A673 (cell line): Measurements from ENCODE around the gene TRAPPC12. TPM values are rescaled to one million over a fixed set of nuclear protein-coding genes. Genes with fewer than 3 reads are reported as not detected.
"Not testable (repeated sequence)": the region's sequence is repeated elsewhere in the genome, so short reads cannot be mapped to it uniquely, and the experiment has no call there.

Experiments used
- BruUV-seq: library from RNA; stranded (reverse); fragments of 400-500 nt; replicated peaks from 2 replicates; lab custom pipeline; 2021; lab: Mats Ljungman, UMichigan
- CTCF ChIA-PET: fragments of 300-600 bp; sonication (Branson Sonifier 250); formaldehyde crosslinking; loops from one replicate; lab custom pipeline; 2022; ENCODE audit warnings: antibody characterized with exemption; lab: Charles Lee
- POLR2A ChIA-PET: fragments of 300-600 bp; sonication (Branson Sonifier 250); formaldehyde crosslinking; loops from one replicate; lab custom pipeline; 2022; ENCODE audit warnings: antibody characterized with exemption; ENCODE audit not compliant: low non-redundant PET; lab: Charles Lee
- DNase-seq: peaks from one replicate; pipeline ENCODE4 v3.0.0-alpha.2; 2015; ENCODE audit warnings: low spot score
- H3K27ac ChIP-seq: fragments of 200-600 bp; sonication (generic); 2 replicates; pipeline ENCODE4 v1.5.1; 2016; ENCODE audit warnings: mixed run types, low read depth, mild to moderate bottlenecking, mixed read lengths, antibody characterized with exemption, low read length; ENCODE audit not compliant: poor library complexity, severe bottlenecking
- H3K27me3 ChIP-seq: fragments of 200-600 bp; sonication (generic); replicated peaks from 2 replicates; pipeline ENCODE4 v1.6.1; 2017; ENCODE audit warnings: mixed run types, low read depth, mild to moderate bottlenecking, mixed read lengths, antibody characterized with exemption, low read length; ENCODE audit not compliant: insufficient read depth, poor library complexity
- H3K36me3 ChIP-seq: fragments of 200-600 bp; sonication (generic); 2 replicates; pipeline ENCODE4 v1.6.1; 2016; ENCODE audit warnings: mixed run types, mild to moderate bottlenecking, mixed read lengths, antibody characterized with exemption, low read length; ENCODE audit not compliant: insufficient read depth, poor library complexity, severe bottlenecking
- H3K4me1 ChIP-seq: fragments of 200-600 bp; sonication (generic); 2 replicates; pipeline ENCODE4 v1.6.1; 2017; ENCODE audit warnings: mixed run types, mild to moderate bottlenecking, mixed read lengths, antibody characterized with exemption, low read length; ENCODE audit not compliant: insufficient read depth, poor library complexity, severe bottlenecking
- H3K4me3 ChIP-seq: fragments of 200-600 bp; sonication (generic); 2 replicates; pipeline ENCODE4 v1.5.1; 2016; ENCODE audit warnings: low read depth, mixed run types, mild to moderate bottlenecking, mixed read lengths, low read length; ENCODE audit not compliant: poor library complexity, severe bottlenecking
- H3K9me3 ChIP-seq: fragments of 200-600 bp; sonication (generic); 2 replicates; pipeline ENCODE4 v1.6.1; 2016; ENCODE audit warnings: mixed run types, low read depth, mild to moderate bottlenecking, mixed read lengths, antibody characterized with exemption, low read length; ENCODE audit not compliant: poor library complexity, severe bottlenecking
- EZH2 ChIP-seq: fragments of 200-600 bp; sonication (generic); IDR thresholded peaks from 2 replicates; pipeline ENCODE4 v1.6.1; 2017; ENCODE audit warnings: borderline replicate concordance, low read depth, mild to moderate bottlenecking, mixed read lengths, antibody characterized with exemption, low read length; ENCODE audit not compliant: poor library complexity, severe bottlenecking
- intact Hi-C: fragments of 100-400 bp; cut with micrococcal nuclease; formaldehyde crosslinking; loops from one replicate; pipeline ENCODE4 v1.10.0; 2022; ENCODE audit not compliant: unreplicated experiment
- total RNA-seq: library from RNA; stranded (reverse); gene quantifications from 2 replicates; pipeline ENCODE4 v1.2.3, GENCODE V29; 2021
- TF ChIP-seq, protein P1 (sequence below): fragments of 300-800, 200-600 bp; sonication (generic); conservative IDR thresholded peaks from 2 replicates; pipeline ENCODE4 v1.5.1; 2017; ENCODE audit warnings: low read depth, mild to moderate bottlenecking, antibody characterized with exemption, low read length, moderate library complexity, mixed read lengths

TRAPPC12 gene
- total RNA-seq, 1 experiment from 2014 or later, result 94.4 TPM

DNA sequence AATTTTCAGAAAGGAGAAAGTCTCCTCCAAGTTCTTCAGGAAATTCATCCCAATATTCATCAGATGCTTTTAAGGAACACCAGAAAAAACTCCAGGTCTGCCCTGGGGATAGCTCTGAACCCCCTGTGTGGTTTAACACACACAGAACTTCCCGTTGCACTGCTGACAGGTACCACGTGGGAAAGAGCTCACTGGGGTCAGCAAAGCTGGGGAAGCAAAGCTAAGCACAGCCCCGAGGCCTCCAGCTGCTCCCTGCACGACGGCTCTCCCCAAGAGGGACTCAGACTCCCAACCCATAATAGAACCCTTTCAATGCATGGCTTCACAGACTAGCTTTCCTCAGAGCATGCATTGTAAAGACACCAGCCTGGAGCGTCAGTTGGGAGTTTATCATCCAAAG lies 111.8 kb downstream of the TRAPPC12 start:
- Histone ChIP-seq H3K4me1 (no peaks in the 10 kb centered on the region), H3K36me3 (no peaks in the 10 kb centered on the region), H3K9me3 (no peaks in the 10 kb centered on the region), H3K27ac (no peak overlapping the region), H3K4me3 (no peak overlapping the region), H3K27me3 (no peaks in the 10 kb centered on the region)
- no peak for DNase-seq
- TF ChIP-seq EZH2, result no peak
- TF ChIP-seq, protein P1, sequence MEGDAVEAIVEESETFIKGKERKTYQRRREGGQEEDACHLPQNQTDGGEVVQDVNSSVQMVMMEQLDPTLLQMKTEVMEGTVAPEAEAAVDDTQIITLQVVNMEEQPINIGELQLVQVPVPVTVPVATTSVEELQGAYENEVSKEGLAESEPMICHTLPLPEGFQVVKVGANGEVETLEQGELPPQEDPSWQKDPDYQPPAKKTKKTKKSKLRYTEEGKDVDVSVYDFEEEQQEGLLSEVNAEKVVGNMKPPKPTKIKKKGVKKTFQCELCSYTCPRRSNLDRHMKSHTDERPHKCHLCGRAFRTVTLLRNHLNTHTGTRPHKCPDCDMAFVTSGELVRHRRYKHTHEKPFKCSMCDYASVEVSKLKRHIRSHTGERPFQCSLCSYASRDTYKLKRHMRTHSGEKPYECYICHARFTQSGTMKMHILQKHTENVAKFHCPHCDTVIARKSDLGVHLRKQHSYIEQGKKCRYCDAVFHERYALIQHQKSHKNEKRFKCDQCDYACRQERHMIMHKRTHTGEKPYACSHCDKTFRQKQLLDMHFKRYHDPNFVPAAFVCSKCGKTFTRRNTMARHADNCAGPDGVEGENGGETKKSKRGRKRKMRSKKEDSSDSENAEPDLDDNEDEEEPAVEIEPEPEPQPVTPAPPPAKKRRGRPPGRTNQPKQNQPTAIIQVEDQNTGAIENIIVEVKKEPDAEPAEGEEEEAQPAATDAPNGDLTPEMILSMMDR, result no peak
- ChIA-PET POLR2A (no interaction called here), CTCF (no interaction called here)
- intact Hi-C loops, result no loop called here
- no TSS peak for BruUV-seq

DNA sequence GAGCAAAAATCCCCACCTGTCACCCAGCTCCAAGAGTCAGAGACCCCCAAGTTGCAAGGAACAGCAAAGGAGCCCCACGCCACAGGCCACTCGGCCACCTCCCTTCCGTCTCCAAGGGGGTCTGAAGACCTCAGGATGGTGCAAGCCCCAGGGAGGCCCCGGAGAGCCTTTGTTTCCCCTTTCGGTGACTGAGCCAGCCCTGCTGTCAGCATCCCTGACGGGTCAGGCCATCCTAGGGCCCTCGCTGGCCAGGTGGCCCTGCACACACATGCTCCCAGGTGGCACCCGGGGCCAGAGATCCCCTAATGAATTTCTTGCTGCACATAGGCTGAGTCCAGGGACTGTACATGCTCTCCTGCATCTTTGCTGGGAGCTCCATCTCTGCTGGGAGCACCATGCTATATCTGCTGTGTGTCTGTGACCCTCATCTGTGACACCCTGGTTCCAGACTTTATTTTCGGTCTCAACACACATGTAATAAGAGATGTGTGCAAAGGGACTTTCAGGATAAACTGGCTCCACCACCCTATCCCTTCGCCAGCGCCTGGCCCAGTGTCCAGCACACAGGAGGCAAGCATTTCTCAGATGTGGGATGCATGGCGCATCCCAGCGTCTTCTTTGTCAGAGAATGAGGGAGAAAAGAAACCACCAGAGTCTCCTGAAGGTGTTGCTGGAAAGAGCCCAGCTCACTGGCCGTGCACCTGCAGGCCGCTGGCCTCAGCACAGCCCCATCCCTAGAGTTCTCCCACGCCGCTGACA lies 112.4 kb downstream of the TRAPPC12 start:
- no peak for DNase-seq
- Histone ChIP-seq H3K4me3 (no peak overlapping the region), H3K36me3 (no peaks in the 10 kb centered on the region), H3K27me3 (no peaks in the 10 kb centered on the region), H3K27ac (no peak overlapping the region), H3K4me1 (no peaks in the 10 kb centered on the region), H3K9me3 (no peaks in the 10 kb centered on the region)
- no TSS peak for BruUV-seq
- POLR2A ChIA-PET, result no interaction called here
- intact Hi-C loops, result no loop called here
- CTCF ChIA-PET, result no interaction called here
- TF ChIP-seq EZH2, result no peak
- TF ChIP-seq, protein P1, result no peak

DNA sequence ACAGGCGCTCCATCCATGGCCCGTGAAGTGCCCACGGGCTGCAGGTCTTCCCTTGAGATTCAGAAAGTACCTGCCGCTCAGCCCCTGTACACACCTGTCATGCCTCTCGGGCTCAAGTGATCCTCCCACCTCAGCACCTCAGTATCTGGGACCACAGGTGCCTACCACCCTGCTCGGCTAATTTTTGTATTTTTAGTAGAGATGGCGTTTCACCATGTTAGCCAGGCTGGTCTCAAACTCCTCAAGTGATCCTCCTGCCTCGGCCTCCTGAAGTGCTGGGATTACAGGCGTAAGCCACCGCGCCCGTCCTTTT lies 112.9 kb downstream of the TRAPPC12 start:
- H3K36me3 ChIP-seq, H3K27me3 ChIP-seq, H3K27ac ChIP-seq, H3K9me3 ChIP-seq, H3K4me1 ChIP-seq, H3K4me3 ChIP-seq, POLR2A ChIA-PET, intact Hi-C loops, DNase-seq, CTCF ChIA-PET, BruUV-seq: not testable (repeated sequence)

DNA sequence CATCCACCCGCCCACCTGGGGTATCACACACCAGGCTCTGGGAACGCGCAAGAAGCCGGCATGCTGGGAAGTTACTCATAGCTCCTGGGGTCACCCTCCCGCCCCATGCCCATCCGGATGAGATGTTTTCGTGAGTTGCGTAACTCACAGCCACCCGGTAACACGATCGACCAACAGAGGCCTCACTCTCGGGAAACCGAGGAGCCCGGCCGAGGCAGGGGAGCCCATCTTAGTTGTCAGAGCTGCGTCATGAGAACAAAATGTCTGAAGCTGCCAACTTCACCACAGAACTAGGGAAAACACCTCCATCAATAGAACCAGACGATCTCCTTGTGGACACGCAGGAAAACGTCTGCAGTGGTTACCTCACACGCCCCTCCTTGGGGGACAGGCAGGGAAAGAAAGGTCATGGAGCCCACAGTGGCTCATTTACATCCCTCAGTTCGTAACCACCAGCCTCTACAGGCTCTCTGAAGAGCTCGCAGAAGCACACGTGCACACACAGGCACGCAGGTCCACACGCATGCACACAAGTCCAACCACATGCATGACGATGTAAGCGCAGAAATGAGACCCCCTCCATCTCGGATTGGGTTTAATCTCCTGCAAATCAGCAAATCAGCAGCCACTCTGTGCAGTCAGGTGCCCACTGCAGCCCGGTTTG lies 113.6 kb downstream of the TRAPPC12 start:
- intact Hi-C loops, result no loop called here
- no peak for TF ChIP-seq EZH2
- TF ChIP-seq, protein P1, result no peak
- Histone ChIP-seq H3K36me3 (no peaks in the 10 kb centered on the region), H3K4me1 (no peaks in the 10 kb centered on the region), H3K27me3 (no peaks in the 10 kb centered on the region), H3K27ac (no peak overlapping the region), H3K4me3 (no peak overlapping the region), H3K9me3 (no peaks in the 10 kb centered on the region)
- BruUV-seq, result no TSS peak
- DNase-seq, result no peak
- ChIA-PET POLR2A (no interaction called here), CTCF (no interaction called here)
